ENCODE measurements around the gene PRAMEF33.
"Not testable (repeated sequence)": the region's sequence is repeated elsewhere in the genome, so short reads cannot be mapped to it uniquely, and the experiment has no call there.

The PRAMEF33 gene

GRCh38 chr1:13303239-13303638 is at the start of gene PRAMEF33:
Gene PRAMEF33 (plus strand): TSS chr1:13303539. CDS start chr1:13305955, 2,416 bp downstream.
- DNase-seq = not testable (repeated sequence)

GRCh38 chr1:13253898-13254297 is 49.4 kb upstream of the PRAMEF33 start, which contains the start of gene PRAMEF5:
Gene PRAMEF5 (plus strand): TSS chr1:13254198. CDS start chr1:13259269, 5,071 bp downstream.
- DNase-seq = not testable (repeated sequence)

GRCh38 chr1:13265124-13265523 is 38.2 kb upstream of the PRAMEF33 start:
- DNase-seq = not testable (repeated sequence)

- DNase-seq = not testable (repeated sequence)
These were observed 26.3 kb upstream of the PRAMEF33 start for GRCh38 chr1:13277016-13277415.

GRCh38 chr1:13279617-13280016 is 23.7 kb upstream of the PRAMEF33 start:
- not testable (repeated sequence) for DNase-seq

- not testable (repeated sequence) for DNase-seq
These were observed 18.3 kb upstream of the PRAMEF33 start, which contains the start of gene PRAMEF8 for GRCh38 chr1:13285037-13285436. Gene PRAMEF8 (minus strand): TSS chr1:13285137. CDS start chr1:13284091, 1,046 bp downstream.

GRCh38 chr1:13289030-13289429 is 14.3 kb upstream of the PRAMEF33 start:
- not testable (repeated sequence) for DNase-seq

GRCh38 chr1:13297216-13297931 is 6.0 kb upstream of the PRAMEF33 start:
- DNase-seq = not testable (repeated sequence)

GRCh38 chr1:13298699-13299098 is 4.6 kb upstream of the PRAMEF33 start:
- not testable (repeated sequence) for DNase-seq

- not testable (repeated sequence) for DNase-seq
These were observed 1.1 kb upstream of the PRAMEF33 start for GRCh38 chr1:13302197-13302596.

- DNase-seq = not testable (repeated sequence)
These were observed 11.9 kb downstream of the PRAMEF33 start, which contains the start of gene PRAMEF15 for GRCh38 chr1:13315281-13315680. Gene PRAMEF15 (plus strand): TSS chr1:13315581. CDS start chr1:13318408, 2,827 bp downstream.

- DNase-seq = not testable (repeated sequence)
These were observed 39.2 kb downstream of the PRAMEF33 start for GRCh38 chr1:13342496-13342895.

- DNase-seq = not testable (repeated sequence)
These were observed 43.7 kb downstream of the PRAMEF33 start, which contains the start of gene PRAMEF14 for GRCh38 chr1:13347034-13347433. Gene PRAMEF14 (minus strand): TSS chr1:13347134. CDS start chr1:13345314, 1,820 bp downstream.

- DNase-seq = not testable (repeated sequence)
These were observed 50.1 kb downstream of the PRAMEF33 start for GRCh38 chr1:13353476-13353875.

- DNase-seq = not testable (repeated sequence)
These were observed 51.1 kb downstream of the PRAMEF33 start for GRCh38 chr1:13354475-13354874.

- peak in 1 of 2 donors; percentile 6 for DNase-seq
These were observed 53.4 kb downstream of the PRAMEF33 start for GRCh38 chr1:13356774-13357173.
